Activated naive CD8-positive, alpha-beta T cell (primary cell): ENCODE measurements around the gene ZMYM2.

Experiments
- H3K27ac Mint-ChIP-seq: one replicate; pipeline ENCODE4 v1.8.0; 2021; ENCODE audit warnings: mixed read lengths
- H3K27me3 Mint-ChIP-seq: one replicate; pipeline ENCODE4 v1.8.0; 2021; ENCODE audit warnings: mixed read lengths
- H3K36me3 Mint-ChIP-seq: one replicate; pipeline ENCODE4 v1.8.0; 2021; ENCODE audit warnings: mixed read lengths
- H3K4me1 Mint-ChIP-seq: one replicate; pipeline ENCODE4 v1.8.0; 2021; ENCODE audit warnings: low read depth, mixed read lengths
- H3K4me3 Mint-ChIP-seq: one replicate; pipeline ENCODE4 v1.8.0; 2021; ENCODE audit warnings: mild to moderate bottlenecking, mixed read lengths
- H3K9me3 Mint-ChIP-seq: one replicate; pipeline ENCODE4 v1.8.0; 2021; ENCODE audit warnings: low read depth, mixed read lengths

ZMYM2 gene

DNA sequence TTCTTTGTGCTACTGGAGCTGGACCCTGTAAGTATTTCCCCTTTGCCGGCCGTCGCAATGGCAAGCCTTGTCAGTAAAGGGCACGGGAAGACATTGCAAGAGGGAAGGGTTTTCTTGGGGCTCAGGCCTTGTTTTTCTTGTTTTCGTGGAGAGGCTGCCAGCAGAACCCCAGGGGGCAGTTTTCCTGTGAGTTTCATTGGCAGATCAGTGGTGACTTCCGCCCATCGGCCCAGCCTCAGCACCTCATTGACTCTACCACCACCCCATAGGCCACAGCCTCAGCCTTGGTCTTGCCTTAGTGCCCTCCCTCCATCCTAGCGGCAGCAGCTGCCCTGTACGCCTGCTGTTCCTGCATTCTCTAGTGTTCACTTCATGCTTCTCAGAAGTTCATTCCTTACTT, 140.8 kb downstream of the ZMYM2 start:
- Mint-ChIP-seq H3K27me3 (peaks cover 22% of the 10 kb centered on the region), H3K27ac (no peak overlapping the region), H3K9me3 (no peaks in the 10 kb centered on the region), H3K4me3 (no peak overlapping the region), H3K4me1 (peaks cover 6% of the 10 kb centered on the region), H3K36me3 (no peaks in the 10 kb centered on the region)

DNA sequence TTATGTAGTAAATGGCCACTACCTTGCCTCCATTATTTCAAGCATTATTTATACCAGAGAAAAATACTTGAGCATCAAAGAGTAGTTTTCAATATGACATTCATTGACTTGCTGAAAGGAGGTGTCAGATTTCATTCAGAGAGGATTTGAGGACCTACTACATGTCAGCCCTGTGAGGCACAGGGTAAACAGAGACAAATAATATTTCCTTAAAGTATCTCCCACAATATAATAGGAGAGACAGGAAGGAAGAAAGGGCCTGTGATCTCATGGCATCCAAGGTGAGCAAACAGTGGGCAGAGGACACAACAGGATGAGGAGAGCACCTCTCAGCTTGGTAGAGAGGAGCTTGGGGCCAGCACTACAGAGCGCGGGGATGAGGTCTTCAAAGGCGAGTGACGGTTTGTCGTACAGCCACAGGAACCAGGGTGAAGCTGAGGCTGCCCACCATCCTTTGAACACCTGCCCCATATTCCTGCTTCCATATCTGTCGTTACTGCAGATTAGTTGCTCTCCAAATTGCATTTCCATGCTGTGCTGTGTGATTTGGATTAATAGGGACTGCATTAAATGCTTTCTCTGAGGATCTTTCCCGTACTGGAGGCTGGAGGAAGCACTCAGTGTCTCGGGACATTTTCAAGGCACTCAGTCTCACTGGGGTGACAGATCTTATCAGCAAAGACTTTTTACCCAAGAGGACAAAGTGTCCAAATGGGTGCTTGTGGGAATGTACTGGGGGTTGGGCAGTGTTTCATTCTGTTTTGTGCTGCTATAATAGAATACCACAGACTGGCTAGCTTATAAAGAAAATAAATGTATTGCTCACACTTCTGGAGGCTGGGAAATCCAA, 143.2 kb downstream of the ZMYM2 start:
- H3K36me3 Mint-ChIP-seq = no peaks in the 10 kb centered on the region
- no peak overlapping the region for H3K4me3 Mint-ChIP-seq
- peaks cover 32% of the 10 kb centered on the region for H3K27me3 Mint-ChIP-seq
- no peak overlapping the region for H3K27ac Mint-ChIP-seq
- H3K4me1 Mint-ChIP-seq = peaks cover 6% of the 10 kb centered on the region
- no peaks in the 10 kb centered on the region for H3K9me3 Mint-ChIP-seq

DNA sequence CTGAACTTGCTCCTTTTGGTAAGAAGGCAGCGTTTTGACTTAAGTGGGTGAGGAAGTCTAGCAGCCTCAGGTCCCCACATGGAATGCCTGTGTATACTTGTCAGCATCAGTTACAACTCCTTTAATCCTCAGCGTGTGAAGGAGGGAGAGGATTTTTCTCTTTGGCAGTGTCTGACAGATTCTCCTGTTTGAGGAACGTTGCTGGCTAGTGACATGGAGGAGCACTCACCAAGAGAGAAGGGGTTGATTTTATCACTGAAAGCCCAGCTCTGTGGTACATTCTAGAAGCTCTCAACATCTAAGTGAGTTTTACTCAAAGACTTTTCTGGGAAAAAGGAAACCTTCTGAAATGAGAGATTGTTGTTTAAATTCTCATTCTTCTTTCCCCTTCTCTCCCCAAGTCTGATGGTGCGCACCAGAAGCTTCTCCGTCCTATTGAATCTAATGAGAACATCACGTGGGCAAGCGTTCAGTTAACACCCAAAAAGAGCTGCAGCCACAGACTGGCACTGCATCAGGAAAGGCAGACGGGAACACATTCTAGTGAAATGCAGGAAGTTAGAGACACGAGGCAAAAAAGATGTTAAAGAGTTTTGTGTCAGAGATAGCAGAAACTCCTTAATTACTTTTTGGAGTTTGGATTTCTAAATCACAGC, 144.1 kb downstream of the ZMYM2 start:
- Mint-ChIP-seq H3K9me3 (no peaks in the 10 kb centered on the region), H3K4me1 (peaks cover 6% of the 10 kb centered on the region), H3K27me3 (peaks cover 32% of the 10 kb centered on the region)

GRCh38 chr13:20105161-20105689, 146.7 kb downstream of the ZMYM2 start:
- Mint-ChIP-seq H3K9me3 (no peaks in the 10 kb centered on the region), H3K4me3 (no peak overlapping the region), H3K27me3 (peaks cover 30% of the 10 kb centered on the region), H3K36me3 (no peaks in the 10 kb centered on the region), H3K4me1 (peaks cover 1% of the 10 kb centered on the region), H3K27ac (no peak overlapping the region)

More for the DNA sequence above, 144.1 kb downstream of the ZMYM2 start:
- H3K27ac Mint-ChIP-seq = no peak overlapping the region
- H3K36me3 Mint-ChIP-seq = no peaks in the 10 kb centered on the region
- H3K4me3 Mint-ChIP-seq = no peak overlapping the region

DNA sequence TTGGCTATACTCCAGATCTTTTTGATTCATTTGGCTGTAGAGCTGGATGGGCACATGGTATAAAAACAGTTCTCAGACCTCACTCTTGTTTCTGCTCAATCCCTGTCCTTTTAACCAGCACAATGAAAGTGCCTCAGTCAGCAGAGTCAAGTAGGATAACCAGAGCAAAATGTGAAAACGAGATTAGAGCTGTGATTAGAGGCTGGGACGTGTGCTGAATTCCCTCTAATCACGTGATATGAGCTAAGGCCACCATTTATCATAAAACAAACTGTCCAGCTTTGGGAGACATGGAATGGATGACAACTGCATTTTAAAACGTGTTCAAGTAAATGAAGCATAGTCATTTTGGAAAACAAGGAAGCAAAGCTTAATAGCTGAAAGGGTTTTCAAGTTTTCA, 148.2 kb downstream of the ZMYM2 start:
- H3K4me3 Mint-ChIP-seq = no peak overlapping the region
- no peaks in the 10 kb centered on the region for H3K9me3 Mint-ChIP-seq
- H3K27me3 Mint-ChIP-seq = peaks cover 25% of the 10 kb centered on the region
- no peak overlapping the region for H3K27ac Mint-ChIP-seq
- H3K4me1 Mint-ChIP-seq = peaks cover 1% of the 10 kb centered on the region
- no peaks in the 10 kb centered on the region for H3K36me3 Mint-ChIP-seq

DNA sequence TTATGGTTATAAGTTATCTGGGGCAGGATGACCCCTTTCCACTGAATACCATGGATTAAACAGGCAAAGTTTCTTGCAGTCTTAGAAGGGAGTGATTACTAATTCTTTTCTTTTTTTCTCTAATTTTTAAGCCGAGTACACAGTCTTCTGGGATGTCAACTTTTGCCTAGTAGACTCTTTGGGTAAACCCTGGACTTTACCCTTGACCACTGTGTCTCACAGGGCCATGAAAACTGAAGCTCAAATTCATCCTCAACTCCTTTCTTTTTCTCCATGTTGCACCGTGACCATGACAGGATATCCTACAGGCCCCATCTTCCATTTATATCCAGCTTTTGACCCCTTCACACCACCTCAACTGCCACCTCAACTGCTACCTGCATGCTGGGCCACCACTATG, 150.5 kb downstream of the ZMYM2 start:
- H3K27ac Mint-ChIP-seq = no peak overlapping the region
- peaks cover 12% of the 10 kb centered on the region for H3K27me3 Mint-ChIP-seq
- no peak overlapping the region for H3K4me3 Mint-ChIP-seq
- H3K4me1 Mint-ChIP-seq = no peaks in the 10 kb centered on the region
- no peaks in the 10 kb centered on the region for H3K9me3 Mint-ChIP-seq
- H3K36me3 Mint-ChIP-seq = no peaks in the 10 kb centered on the region

GRCh38 chr13:20114066-20114610, 155.6 kb downstream of the ZMYM2 start:
- no peaks in the 10 kb centered on the region for H3K9me3 Mint-ChIP-seq
- H3K36me3 Mint-ChIP-seq = no peaks in the 10 kb centered on the region
- no peak overlapping the region for H3K4me3 Mint-ChIP-seq
- no peaks in the 10 kb centered on the region for H3K27me3 Mint-ChIP-seq
- H3K27ac Mint-ChIP-seq = no peak overlapping the region
- peaks cover 2% of the 10 kb centered on the region for H3K4me1 Mint-ChIP-seq

DNA sequence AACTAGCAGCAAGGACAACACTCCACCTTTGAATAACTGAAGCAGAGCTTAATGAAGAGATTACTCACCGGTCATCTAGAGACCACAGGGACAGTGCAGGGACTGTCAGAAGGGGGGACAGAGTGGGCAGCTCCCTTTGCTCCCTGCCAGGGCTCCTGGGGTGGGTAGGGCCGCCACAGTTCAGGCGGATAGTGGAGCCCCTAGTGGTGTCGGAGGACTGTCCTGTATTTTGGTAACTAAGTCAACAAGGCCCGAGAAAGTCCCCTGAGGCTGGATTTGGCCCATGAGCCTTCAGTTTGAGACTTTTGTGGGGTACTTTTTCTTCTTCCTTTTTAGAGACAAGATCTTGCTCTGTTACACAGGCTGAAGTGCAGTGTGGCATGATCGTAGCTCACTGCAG, 157.7 kb downstream of the ZMYM2 start:
- no peak overlapping the region for H3K4me3 Mint-ChIP-seq
- H3K9me3 Mint-ChIP-seq = no peaks in the 10 kb centered on the region
- peaks cover 19% of the 10 kb centered on the region for H3K4me1 Mint-ChIP-seq
- H3K27me3 Mint-ChIP-seq = no peaks in the 10 kb centered on the region
- H3K36me3 Mint-ChIP-seq = no peaks in the 10 kb centered on the region
- H3K27ac Mint-ChIP-seq = no peak overlapping the region

GRCh38 chr13:20118268-20119140, 160.0 kb downstream of the ZMYM2 start:
- peak overlapping the region; percentile 90 for H3K4me3 Mint-ChIP-seq
- H3K36me3 Mint-ChIP-seq = no peaks in the 10 kb centered on the region
- peak overlapping the region; percentile 86 for H3K27ac Mint-ChIP-seq
- H3K4me1 Mint-ChIP-seq = peaks cover 20% of the 10 kb centered on the region
- no peaks in the 10 kb centered on the region for H3K27me3 Mint-ChIP-seq
- H3K9me3 Mint-ChIP-seq = no peaks in the 10 kb centered on the region

DNA sequence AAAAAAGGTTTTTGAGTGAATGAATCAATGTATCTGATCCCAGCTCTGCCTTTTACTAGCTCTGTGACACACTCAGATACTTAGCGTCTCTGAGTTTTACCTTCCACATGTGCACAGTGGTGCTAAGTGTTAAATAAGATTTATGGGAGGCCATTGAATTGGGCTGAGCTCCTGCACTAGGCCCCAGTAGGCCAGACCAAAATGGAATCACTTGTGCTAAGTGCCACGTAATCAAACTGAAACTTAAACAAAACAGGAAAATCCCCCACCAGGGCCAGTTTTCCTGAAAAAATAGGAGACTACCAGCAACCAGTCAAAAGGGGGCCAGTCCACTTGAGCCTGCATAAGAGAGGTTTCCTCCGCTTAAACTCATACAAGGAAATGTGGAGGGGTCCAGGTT, 161.4 kb downstream of the ZMYM2 start:
- Mint-ChIP-seq H3K9me3 (no peaks in the 10 kb centered on the region), H3K27ac (peak overlapping the region; percentile 41), H3K36me3 (no peaks in the 10 kb centered on the region), H3K4me1 (peaks cover 20% of the 10 kb centered on the region), H3K4me3 (peak overlapping the region; percentile 90), H3K27me3 (peaks cover 3% of the 10 kb centered on the region)

- peak overlapping the region; percentile 74 for H3K27ac Mint-ChIP-seq
- no peaks in the 10 kb centered on the region for H3K9me3 Mint-ChIP-seq
Observed at GRCh38 chr13:20121159-20121525, 162.6 kb downstream of the ZMYM2 start.

GRCh38 chr13:20124303-20124702, 165.8 kb downstream of the ZMYM2 start:
- Mint-ChIP-seq H3K4me1 (peaks cover 19% of the 10 kb centered on the region), H3K27me3 (peaks cover 3% of the 10 kb centered on the region), H3K4me3 (no peak overlapping the region), H3K27ac (no peak overlapping the region), H3K36me3 (no peaks in the 10 kb centered on the region), H3K9me3 (no peaks in the 10 kb centered on the region)

More at GRCh38 chr13:20121159-20121525, 162.6 kb downstream of the ZMYM2 start:
- Mint-ChIP-seq H3K36me3 (no peaks in the 10 kb centered on the region), H3K4me3 (peak overlapping the region; percentile 90), H3K4me1 (peaks cover 20% of the 10 kb centered on the region), H3K27me3 (peaks cover 3% of the 10 kb centered on the region)

GRCh38 chr13:20125129-20125782, 166.7 kb downstream of the ZMYM2 start:
- Mint-ChIP-seq H3K36me3 (no peaks in the 10 kb centered on the region), H3K27ac (no peak overlapping the region), H3K4me3 (no peak overlapping the region)

DNA sequence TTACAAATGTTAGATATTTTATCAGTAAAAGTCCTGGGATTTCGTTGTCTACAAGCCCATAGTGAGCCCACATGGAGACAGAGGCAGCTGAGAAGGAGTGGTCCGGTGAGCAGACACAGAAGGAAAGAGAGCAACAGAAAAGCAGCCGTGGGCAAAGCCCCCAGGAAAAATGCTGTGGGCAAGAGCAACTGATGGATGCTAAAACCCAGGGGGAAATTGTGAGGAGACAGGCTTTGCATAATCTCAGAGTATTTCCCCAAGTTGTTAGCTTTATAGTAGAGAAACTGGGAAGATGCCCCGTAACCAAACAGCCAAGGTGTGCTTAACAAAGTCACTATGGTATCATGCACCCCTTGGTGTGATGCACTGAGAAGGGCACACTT, 167.2 kb downstream of the ZMYM2 start:
- Mint-ChIP-seq H3K4me3 (no peak overlapping the region), H3K27ac (no peak overlapping the region), H3K27me3 (peaks cover 3% of the 10 kb centered on the region)

More at GRCh38 chr13:20125129-20125782, 166.7 kb downstream of the ZMYM2 start:
- Mint-ChIP-seq H3K4me1 (peaks cover 10% of the 10 kb centered on the region), H3K9me3 (no peaks in the 10 kb centered on the region), H3K27me3 (peaks cover 3% of the 10 kb centered on the region)

More for the DNA sequence above, 167.2 kb downstream of the ZMYM2 start:
- no peaks in the 10 kb centered on the region for H3K9me3 Mint-ChIP-seq
- peaks cover 5% of the 10 kb centered on the region for H3K4me1 Mint-ChIP-seq
- H3K36me3 Mint-ChIP-seq = no peaks in the 10 kb centered on the region
